ENCODE results near the gene EPHB4.
"Not testable (repeated sequence)": the region's sequence is repeated elsewhere in the genome, so short reads cannot be mapped to it uniquely, and the experiment has no call there.

The EPHB4 gene

DNA sequence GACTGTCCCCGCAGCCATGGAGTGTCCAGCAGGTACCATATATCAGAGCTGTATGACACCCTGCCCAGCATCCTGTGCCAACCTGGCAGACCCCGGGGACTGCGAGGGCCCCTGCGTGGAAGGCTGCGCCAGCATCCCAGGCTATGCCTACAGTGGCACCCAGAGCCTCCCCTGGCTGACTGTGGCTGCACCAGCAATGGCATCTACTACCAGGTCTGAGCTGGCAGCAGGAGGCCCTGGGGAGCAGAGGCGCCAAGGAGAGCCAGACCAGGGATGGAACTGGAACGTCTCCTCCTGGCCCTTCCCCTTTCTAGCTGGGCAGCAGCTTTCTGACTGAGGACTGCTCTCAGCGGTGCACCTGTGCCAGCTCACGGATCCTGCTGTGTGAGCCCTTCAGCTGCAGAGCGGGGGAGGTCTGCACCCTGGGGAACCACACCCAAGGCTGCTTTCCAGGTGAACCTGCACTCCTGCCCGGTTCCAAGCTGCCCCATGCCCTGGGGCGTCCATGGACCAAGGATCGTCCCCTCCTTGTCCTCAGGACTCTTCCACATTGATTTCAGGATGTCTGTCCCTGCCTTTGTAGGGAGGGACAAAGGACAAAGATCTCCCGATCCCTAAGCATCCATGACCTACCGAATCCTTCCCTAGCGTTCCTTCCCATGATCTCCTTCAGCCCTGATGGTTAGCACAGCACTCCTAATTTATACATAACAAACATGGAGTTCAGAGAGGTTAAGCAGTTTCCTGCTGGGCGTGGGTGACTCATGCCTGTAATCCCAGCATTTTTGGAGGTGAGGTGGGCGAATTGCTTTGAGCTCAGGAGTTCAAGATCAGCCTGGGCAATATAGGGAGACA, 33.3 kb downstream of the EPHB4 start:
- peaks cover 7% of the 10 kb centered on the region for H3K27me3 Mint-ChIP-seq (ENCODE audit: low read depth)
- no peak overlapping the region for H3K27ac Mint-ChIP-seq
- H3K4me1 Mint-ChIP-seq (ENCODE audit: low read depth): no peaks in the 10 kb centered on the region
- no peak overlapping the region for H3K4me3 Mint-ChIP-seq
- no peaks in the 10 kb centered on the region for H3K9me3 Mint-ChIP-seq
- H3K36me3 Mint-ChIP-seq (ENCODE audit: low read depth): no peaks in the 10 kb centered on the region

DNA sequence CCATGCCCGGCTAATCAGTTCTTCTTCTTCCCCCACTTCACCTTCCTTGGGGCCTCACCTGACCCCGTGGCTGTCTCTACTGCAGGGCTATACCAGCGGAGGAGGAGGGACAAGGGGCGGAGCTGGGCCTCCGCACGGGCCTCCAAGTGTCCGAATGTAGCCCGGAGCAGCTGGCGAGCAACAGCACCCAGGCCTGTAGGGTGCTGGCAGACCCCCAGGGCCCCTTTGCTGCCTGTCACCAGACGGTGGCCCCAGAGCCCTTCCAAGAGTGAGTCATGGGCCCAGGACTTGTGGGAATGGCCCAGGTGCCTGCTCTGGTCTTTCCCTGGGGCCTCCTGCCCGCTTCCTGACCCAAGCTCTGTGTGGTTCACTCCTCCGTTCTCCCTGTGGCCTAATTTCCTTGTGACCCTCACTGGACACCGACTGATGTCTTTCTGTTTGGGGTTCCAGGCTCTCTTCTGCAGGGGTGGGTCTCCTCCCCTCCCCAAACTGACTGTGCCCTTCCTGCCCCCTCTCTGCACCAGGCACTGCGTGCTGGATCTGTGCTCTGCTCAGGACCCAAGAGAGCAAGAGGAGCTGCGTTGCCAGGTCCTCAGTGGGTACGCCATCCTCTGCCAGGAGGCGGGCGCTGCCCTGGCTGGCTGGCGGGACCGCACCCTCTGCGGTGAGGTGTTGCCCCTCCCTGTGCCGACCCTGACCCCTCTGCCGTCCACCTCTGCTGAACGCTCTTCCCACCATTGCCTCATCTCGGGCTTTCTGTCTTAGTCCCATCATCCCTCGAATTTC, 35.2 kb downstream of the EPHB4 start:
- peaks cover 7% of the 10 kb centered on the region for H3K27me3 Mint-ChIP-seq (ENCODE audit: low read depth)

DNA sequence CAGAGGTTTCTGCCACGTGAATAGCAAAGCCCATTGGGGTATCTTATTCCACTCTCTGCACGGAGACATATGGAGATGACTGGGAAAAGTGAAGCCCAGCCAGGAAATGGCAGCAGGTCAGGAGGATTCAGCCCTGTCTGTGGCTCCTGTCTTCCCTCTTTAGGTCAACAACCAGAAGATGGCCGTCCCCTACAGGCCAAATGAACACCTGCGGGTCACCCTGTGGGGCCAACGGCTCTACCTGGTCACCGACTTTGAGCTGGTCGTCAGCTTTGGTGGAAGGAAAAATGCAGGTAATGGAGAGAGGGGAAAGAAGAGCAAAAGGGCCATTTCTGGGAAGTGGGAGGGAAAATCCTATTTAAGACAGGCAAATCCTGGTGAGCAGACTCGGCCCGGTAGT, 38.3 kb downstream of the EPHB4 start:
- no peaks in the 10 kb centered on the region for H3K9me3 Mint-ChIP-seq
- H3K4me1 Mint-ChIP-seq (ENCODE audit: low read depth): no peaks in the 10 kb centered on the region
- H3K4me3 Mint-ChIP-seq: no peak overlapping the region
- no peak overlapping the region for H3K27ac Mint-ChIP-seq
- peaks cover 3% of the 10 kb centered on the region for H3K27me3 Mint-ChIP-seq (ENCODE audit: low read depth)
- H3K36me3 Mint-ChIP-seq (ENCODE audit: low read depth): no peaks in the 10 kb centered on the region

More for the DNA sequence above, 35.2 kb downstream of the EPHB4 start:
- Mint-ChIP-seq H3K9me3 (no peaks in the 10 kb centered on the region), H3K27ac (no peak overlapping the region), H3K4me3 (no peak overlapping the region), H3K4me1 (ENCODE audit: low read depth) (no peaks in the 10 kb centered on the region), H3K36me3 (ENCODE audit: low read depth) (no peaks in the 10 kb centered on the region)

DNA sequence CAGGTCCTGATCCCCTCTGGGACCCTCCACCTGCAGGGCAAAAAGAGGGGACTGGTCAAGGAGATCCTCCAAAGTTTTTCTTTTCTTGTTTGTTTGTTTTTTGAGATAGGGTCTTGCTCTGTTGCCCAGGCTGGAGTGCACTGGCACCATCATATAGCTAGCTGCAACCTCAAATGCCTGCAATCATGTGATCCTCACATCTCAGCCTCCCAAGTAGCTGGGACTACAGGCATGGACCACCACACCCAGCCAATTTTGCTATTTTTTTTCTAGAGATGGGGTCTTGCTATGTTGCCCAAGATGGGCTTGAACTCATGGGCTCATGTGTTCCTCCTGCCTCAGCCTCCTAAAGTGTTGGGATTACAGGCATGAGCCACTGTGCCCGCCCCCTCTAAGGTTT, 41.0 kb downstream of the EPHB4 start:
- Mint-ChIP-seq H3K27me3 (ENCODE audit: low read depth) (peaks cover 3% of the 10 kb centered on the region), H3K9me3 (no peaks in the 10 kb centered on the region), H3K4me1 (ENCODE audit: low read depth) (no peaks in the 10 kb centered on the region), H3K4me3 (no peak overlapping the region), H3K27ac (no peak overlapping the region), H3K36me3 (ENCODE audit: low read depth) (no peaks in the 10 kb centered on the region)

DNA sequence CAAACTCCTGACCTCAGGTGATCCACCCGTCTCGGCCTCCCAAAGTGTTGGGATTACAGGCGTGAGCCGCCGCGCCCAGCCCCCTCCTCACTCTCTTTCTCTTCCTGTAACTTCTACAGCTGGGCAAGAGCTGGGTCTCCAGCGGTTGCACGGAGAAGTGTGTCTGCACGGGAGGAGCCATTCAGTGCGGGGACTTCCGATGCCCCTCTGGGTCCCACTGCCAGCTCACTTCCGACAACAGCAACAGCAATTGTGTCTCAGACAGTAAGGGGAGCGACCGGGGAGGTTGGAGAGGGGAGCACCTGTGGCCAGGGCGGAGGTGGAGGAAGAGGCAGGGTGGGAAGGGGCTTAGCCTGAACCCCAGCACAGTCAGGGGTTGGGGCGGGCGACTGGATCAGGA, 41.4 kb downstream of the EPHB4 start:
- H3K27ac Mint-ChIP-seq: no peak overlapping the region

DNA sequence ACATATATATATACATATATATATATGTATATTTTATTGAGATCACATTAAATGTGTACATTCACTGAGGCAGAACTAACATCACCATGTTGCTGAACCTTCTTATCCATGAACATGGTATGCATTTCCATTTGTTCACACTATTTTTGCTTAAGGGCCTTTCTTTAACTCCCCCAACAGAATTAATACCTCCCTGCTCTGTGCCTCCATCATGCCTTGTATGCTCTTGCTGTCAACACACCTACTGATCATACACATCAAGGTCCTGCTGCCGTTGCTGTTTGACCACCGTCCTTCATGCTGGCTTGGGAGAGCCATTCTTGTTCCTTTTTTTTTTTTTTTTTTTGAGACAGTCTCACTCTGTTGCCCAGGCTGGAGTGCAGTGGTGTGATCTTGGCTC, 43.5 kb downstream of the EPHB4 start:
- H3K4me1 Mint-ChIP-seq (ENCODE audit: low read depth): no peaks in the 10 kb centered on the region
- H3K4me3 Mint-ChIP-seq: no peak overlapping the region
- peaks cover 3% of the 10 kb centered on the region for H3K27me3 Mint-ChIP-seq (ENCODE audit: low read depth)
- no peaks in the 10 kb centered on the region for H3K9me3 Mint-ChIP-seq
- H3K27ac Mint-ChIP-seq: no peak overlapping the region
- H3K36me3 Mint-ChIP-seq (ENCODE audit: low read depth): no peaks in the 10 kb centered on the region

More for the DNA sequence above, 41.4 kb downstream of the EPHB4 start:
- H3K27me3 Mint-ChIP-seq (ENCODE audit: low read depth): peaks cover 3% of the 10 kb centered on the region
- no peak overlapping the region for H3K4me3 Mint-ChIP-seq
- H3K9me3 Mint-ChIP-seq: no peaks in the 10 kb centered on the region
- H3K36me3 Mint-ChIP-seq (ENCODE audit: low read depth): no peaks in the 10 kb centered on the region
- H3K4me1 Mint-ChIP-seq (ENCODE audit: low read depth): no peaks in the 10 kb centered on the region

DNA sequence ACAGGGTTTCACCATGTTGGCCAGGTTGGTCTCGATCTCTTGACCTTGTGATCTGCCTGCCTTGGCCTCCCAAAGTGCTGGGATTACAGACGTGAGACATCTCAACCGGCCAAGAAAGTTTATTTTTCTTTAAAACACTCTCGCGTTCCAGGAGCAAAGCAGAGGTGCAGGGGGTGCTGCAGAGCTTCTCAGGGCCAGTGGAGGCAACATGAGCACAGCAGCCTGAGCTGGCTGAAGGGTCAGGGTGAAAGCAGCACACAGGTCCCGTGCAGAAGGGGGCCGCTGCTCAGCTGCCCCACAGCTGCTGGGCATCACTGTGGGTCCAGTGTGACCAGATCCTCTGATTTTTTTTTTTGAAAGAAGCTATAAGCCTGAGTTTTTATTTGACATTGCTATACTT, 46.1 kb downstream of the EPHB4 start:
- peaks cover 3% of the 10 kb centered on the region for H3K27me3 Mint-ChIP-seq (ENCODE audit: low read depth)
- no peak overlapping the region for H3K4me3 Mint-ChIP-seq
- no peaks in the 10 kb centered on the region for H3K4me1 Mint-ChIP-seq (ENCODE audit: low read depth)
- no peaks in the 10 kb centered on the region for H3K9me3 Mint-ChIP-seq
- H3K36me3 Mint-ChIP-seq (ENCODE audit: low read depth): no peaks in the 10 kb centered on the region
- no peak overlapping the region for H3K27ac Mint-ChIP-seq

DNA sequence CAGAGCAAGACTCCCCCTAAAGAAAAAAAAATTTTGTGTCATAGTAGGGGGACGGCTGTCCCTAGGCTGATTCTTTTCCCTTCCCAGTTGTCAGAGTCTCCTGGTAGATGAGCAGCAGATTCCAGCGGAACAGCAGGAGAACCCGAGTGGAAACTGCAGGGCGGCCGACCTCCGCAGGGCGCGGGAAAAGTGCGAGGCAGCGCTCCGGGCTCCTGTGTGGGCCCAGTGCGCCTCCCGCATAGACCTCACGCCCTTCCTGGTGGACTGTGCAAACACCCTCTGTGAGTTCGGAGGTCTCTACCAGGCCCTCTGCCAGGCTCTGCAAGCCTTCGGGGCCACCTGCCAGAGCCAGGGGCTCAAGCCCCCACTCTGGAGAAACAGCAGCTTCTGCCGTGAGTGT, 48.0 kb downstream of the EPHB4 start:
- H3K4me3 Mint-ChIP-seq: no peak overlapping the region
- H3K27me3 Mint-ChIP-seq (ENCODE audit: low read depth): no peaks in the 10 kb centered on the region
- H3K4me1 Mint-ChIP-seq (ENCODE audit: low read depth): no peaks in the 10 kb centered on the region
- H3K36me3 Mint-ChIP-seq (ENCODE audit: low read depth): no peaks in the 10 kb centered on the region
- no peak overlapping the region for H3K27ac Mint-ChIP-seq
- no peaks in the 10 kb centered on the region for H3K9me3 Mint-ChIP-seq

DNA sequence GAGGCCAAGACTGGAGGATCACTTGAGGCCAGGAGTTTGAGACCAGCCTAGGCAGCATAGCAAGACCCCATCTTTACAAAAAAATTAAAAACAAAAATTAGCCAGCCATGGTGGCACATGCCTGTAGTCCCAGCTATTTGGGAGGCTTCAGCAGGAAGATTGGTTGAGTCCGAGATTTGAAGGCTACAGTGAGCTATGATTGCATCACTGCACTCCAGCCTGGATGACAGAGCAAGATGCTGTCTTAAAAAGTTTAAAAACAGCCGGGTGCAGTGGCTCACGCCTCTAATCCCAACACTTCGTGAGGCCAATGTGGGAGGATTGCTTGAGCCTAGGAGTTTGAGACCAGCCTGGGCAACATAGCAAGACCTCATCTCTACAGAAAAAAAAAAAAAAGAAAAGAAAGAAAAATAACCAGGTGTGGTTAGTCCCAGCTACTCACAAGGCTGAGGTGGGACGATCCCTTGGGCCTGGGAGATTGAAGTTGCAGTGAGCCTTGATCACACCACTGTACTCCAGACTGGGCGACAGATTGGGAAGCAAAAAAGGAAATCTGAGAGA, 49.2 kb downstream of the EPHB4 start:
- H3K9me3 Mint-ChIP-seq: no peaks in the 10 kb centered on the region
- no peak overlapping the region for H3K4me3 Mint-ChIP-seq
- H3K4me1 Mint-ChIP-seq (ENCODE audit: low read depth): no peaks in the 10 kb centered on the region
- H3K27ac Mint-ChIP-seq: no peak overlapping the region
- no peaks in the 10 kb centered on the region for H3K27me3 Mint-ChIP-seq (ENCODE audit: low read depth)
- no peaks in the 10 kb centered on the region for H3K36me3 Mint-ChIP-seq (ENCODE audit: low read depth)

DNA sequence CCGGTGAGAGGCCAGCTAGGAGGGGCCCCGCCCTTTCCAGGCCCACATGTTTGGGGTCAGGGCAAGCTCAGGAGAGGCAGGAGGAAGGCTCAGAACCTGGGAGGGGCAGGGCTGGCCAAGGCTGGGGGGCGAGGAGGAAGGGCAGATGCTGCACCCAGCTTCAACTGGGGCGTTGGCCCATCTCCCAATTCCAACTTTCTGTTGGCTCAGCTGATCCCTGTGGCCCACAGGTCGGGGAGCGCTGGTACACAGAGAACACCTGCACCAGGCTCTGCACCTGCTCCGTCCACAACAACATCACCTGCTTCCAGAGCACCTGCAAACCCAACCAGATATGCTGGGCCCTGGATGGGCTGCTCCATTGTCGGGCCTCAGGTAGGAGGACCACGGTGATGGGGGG, 53.8 kb downstream of the EPHB4 start:
- Mint-ChIP-seq H3K9me3 (no peaks in the 10 kb centered on the region), H3K4me3 (no peak overlapping the region), H3K4me1 (ENCODE audit: low read depth) (no peaks in the 10 kb centered on the region), H3K27me3 (ENCODE audit: low read depth) (peaks cover 4% of the 10 kb centered on the region), H3K36me3 (ENCODE audit: low read depth) (no peaks in the 10 kb centered on the region), H3K27ac (no peak overlapping the region)

DNA sequence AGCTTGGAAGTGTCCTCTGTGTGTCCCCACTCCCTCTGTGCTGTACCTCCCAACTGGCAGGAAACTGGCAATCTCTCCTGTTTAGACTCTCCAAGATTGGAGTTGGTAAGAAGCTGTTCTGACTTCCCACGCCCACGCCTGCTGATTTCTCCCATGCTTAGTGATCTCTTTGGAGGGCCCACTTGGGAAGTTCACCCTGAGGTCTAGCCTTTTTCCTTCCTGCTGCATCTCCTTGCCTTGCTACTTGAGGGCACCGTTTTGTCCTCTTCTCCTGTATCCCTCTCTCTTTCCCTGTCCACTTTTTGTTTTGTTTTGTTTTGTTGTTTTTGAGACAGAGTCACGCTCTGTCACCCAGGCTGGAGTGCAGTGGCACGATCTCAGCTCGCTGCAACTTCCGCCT, 58.5 kb downstream of the EPHB4 start:
- Mint-ChIP-seq H3K4me3 (no peak overlapping the region), H3K4me1 (ENCODE audit: low read depth) (no peaks in the 10 kb centered on the region), H3K9me3 (no peaks in the 10 kb centered on the region), H3K36me3 (ENCODE audit: low read depth) (no peaks in the 10 kb centered on the region), H3K27me3 (ENCODE audit: low read depth) (peaks cover 7% of the 10 kb centered on the region), H3K27ac (no peak overlapping the region)

DNA sequence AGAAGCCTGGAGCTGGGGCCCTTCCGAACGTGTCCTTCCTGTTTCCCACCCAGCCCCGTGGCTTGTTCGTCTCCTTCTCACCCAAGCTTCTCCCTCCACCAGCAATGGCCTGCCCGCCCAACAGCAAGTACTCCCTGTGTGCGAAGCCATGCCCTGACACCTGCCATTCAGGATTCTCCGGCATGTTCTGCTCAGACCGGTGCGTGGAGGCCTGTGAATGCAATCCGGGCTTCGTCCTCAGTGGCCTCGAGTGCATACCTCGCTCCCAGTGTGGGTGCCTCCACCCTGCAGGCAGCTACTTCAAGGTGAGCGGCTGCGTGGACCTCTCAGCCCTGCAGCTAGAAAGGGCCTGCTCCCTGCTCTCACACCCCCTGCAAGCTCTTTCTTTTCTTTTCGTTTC, 62.1 kb downstream of the EPHB4 start:
- H3K9me3 Mint-ChIP-seq: no peaks in the 10 kb centered on the region
- H3K36me3 Mint-ChIP-seq (ENCODE audit: low read depth): no peaks in the 10 kb centered on the region
- no peaks in the 10 kb centered on the region for H3K4me1 Mint-ChIP-seq (ENCODE audit: low read depth)
- H3K27ac Mint-ChIP-seq: no peak overlapping the region
- peaks cover 7% of the 10 kb centered on the region for H3K27me3 Mint-ChIP-seq (ENCODE audit: low read depth)
- no peak overlapping the region for H3K4me3 Mint-ChIP-seq

DNA sequence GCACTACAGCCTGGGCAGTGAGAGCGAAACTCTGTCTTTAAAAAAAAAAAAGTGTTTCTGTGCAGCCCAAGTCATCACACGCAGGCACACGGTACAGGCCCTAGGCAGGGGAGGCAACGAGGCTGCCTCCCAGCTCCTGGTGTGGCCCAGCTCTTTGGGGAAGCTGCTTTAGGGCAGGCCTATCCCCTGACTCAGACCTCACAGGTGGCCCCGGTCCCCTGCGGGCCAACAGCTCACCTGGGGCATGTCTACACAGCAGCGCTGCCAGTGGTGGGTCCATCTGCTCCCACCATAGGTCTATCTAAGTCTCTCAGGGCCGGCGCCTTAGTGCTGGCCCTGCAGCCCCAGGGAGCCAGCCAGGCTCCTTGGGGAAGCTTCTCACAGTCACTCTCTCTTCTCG, 62.5 kb downstream of the EPHB4 start:
- H3K36me3 Mint-ChIP-seq (ENCODE audit: low read depth): no peaks in the 10 kb centered on the region
- peaks cover 7% of the 10 kb centered on the region for H3K27me3 Mint-ChIP-seq (ENCODE audit: low read depth)
- no peak overlapping the region for H3K4me3 Mint-ChIP-seq
- H3K4me1 Mint-ChIP-seq (ENCODE audit: low read depth): no peaks in the 10 kb centered on the region
- H3K9me3 Mint-ChIP-seq: no peaks in the 10 kb centered on the region
- H3K27ac Mint-ChIP-seq: no peak overlapping the region

DNA sequence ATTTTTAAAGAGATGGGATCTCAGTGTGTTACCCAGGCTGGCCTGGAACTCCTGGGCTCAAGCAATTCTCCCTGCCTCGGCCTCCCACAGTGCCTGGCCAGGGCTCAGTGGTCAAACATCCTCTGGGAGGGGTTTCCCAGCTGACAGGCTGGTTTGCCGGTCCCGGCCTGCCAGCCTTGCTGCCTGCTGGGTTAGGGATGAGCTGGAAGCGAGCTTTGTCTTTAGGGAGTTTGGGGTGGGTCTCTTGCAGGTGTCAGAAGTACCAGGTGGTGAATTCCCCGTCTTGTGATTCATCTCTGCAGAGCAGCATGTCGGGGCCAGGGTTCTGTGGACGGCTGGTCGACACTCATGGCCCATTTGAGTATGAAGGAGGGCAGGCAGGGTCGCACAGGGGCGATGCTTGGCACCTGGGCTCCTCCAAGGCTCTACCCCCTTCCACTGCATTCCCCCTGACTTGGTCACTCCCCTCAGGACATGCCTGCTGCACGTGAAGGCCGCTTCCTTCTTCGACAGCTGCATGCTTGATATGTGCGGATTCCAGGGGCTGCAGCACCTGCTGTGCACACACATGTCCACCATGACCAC, 63.7 kb downstream of the EPHB4 start:
- no peak overlapping the region for H3K4me3 Mint-ChIP-seq
- H3K27ac Mint-ChIP-seq: no peak overlapping the region
- H3K36me3 Mint-ChIP-seq (ENCODE audit: low read depth): no peaks in the 10 kb centered on the region
- no peaks in the 10 kb centered on the region for H3K9me3 Mint-ChIP-seq
- no peaks in the 10 kb centered on the region for H3K4me1 Mint-ChIP-seq (ENCODE audit: low read depth)
- H3K27me3 Mint-ChIP-seq (ENCODE audit: low read depth): peaks cover 3% of the 10 kb centered on the region

DNA sequence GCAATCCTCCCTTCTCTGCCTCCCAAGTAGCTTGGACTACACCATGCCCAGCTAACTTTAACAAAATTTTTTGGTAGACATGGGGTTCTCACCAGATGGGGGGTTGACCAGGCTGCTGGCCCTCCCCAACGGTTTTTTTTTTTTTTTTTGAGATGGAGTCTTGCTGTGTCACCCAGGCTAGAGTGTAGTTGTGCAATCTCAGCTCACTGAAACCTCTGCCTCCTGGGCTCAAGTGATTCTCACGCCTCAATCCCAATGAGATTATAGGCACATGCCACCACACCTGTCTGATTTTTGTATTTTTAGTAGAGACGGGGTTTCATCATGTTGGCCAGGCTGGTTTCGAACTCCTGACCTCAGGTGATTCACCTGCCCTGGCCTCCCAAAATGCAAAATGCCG, 64.5 kb downstream of the EPHB4 start:
- H3K27me3 Mint-ChIP-seq (ENCODE audit: low read depth); H3K9me3 Mint-ChIP-seq; H3K27ac Mint-ChIP-seq; H3K4me3 Mint-ChIP-seq; H3K4me1 Mint-ChIP-seq (ENCODE audit: low read depth); H3K36me3 Mint-ChIP-seq (ENCODE audit: low read depth): not testable (repeated sequence)
